SH-SY5Y (cell line): ENCODE results near the gene FEN1.

ENCODE experiments used
- GATA2 ChIP-seq: IDR thresholded peaks from 2 replicates; pipeline ENCODE4 v1.6.1; 2011; ENCODE audit warnings: mild to moderate bottlenecking, low read depth, low read length
- GATA3 ChIP-seq: IDR thresholded peaks from 2 replicates; pipeline ENCODE4 v1.6.1; 2011; ENCODE audit warnings: low read depth, mild to moderate bottlenecking, low read length, moderate library complexity

DNA sequence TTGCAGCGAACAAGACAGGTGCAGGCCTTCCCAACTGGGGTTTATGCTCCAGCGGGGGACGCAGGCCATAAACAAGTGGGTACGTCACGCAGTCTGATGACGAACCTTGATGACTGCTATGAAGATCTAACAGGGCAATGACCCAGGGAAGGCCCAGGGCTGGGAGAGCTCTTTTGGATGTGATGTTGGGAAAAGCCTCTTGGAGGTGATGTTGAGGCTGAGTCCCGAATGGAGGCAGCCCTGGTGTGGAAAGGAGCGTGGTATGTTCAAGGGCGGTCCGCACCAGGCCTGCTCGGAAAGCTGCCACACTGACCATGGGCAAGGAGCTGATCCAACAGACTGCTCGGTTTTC lies 41.2 kb downstream of the FEN1 start:
- TF ChIP-seq GATA3 (no peak), GATA2 (no peak)
